Transverse colon (tissue), 4 donors: Measurements from ENCODE around the gene MCF2L2. TPM values are rescaled to one million over a fixed set of nuclear protein-coding genes. Genes with fewer than 3 reads are reported as not detected.

Experiments
- DNase-seq: peaks from one replicate; pipeline ENCODE4 v3.0.0-alpha.2; 2019
- H3K27ac ChIP-seq, 4 donors: fragments of 200-600 bp; sonication (generic); 2 replicates each; pipeline ENCODE4 v1.5.1; 2016 to 2018; ENCODE audit warnings: inconsistent platforms in 4 of 4
- H3K27me3 ChIP-seq: fragments of 200-600 bp; sonication (generic); 2 replicates; pipeline ENCODE4 v1.5.1; 2017; ENCODE audit warnings: inconsistent platforms
- H3K36me3 ChIP-seq, 4 donors: fragments of 200-600 bp; sonication (generic); 2 replicates each; pipeline ENCODE4 v1.5.1; 2017 to 2019; ENCODE audit warnings: inconsistent platforms in 4 of 4
- H3K4me1 ChIP-seq, 4 donors: fragments of 200-600 bp; sonication (generic); 2 replicates each; pipeline ENCODE4 v1.5.1; 2017 to 2020; ENCODE audit warnings: inconsistent platforms in 4 of 4
- H3K4me3 ChIP-seq, 4 donors: fragments of 200-600 bp; sonication (generic); 1 replicate in 1 of 4; 2 replicates in 3 of 4; pipeline versions ENCODE4 v1.5.1 to v1.6.1; 2017 to 2019; ENCODE audit warnings: inconsistent platforms in 4 of 4
- H3K9me3 ChIP-seq, 2 donors: fragments of 200-600 bp; sonication (generic); 2 replicates each; pipeline ENCODE4 v1.5.1; 2017 to 2019; ENCODE audit warnings: inconsistent platforms in 2 of 2
- CTCF ChIP-seq, 5 experiments: fragments of 200-600 bp in 3 of 5; fragments of 450-650 bp in 2 of 5; sonication (generic) in 3 of 5; IDR thresholded peaks; 1 replicate in 2 of 5; 2 replicates in 3 of 5; pipeline ENCODE4 v1.5.1; 2016 to 2017; ENCODE audit warnings: antibody characterized with exemption in 5 of 5, inconsistent platforms in 3 of 5, mild to moderate bottlenecking in 2 of 5, moderate library complexity in 1 of 5
- EP300 ChIP-seq: sonication (generic); formaldehyde crosslinking; IDR thresholded peaks from one replicate; pipeline ENCODE4 v1.6.1; 2017; ENCODE audit warnings: antibody characterized with exemption, low read depth
- POLR2A ChIP-seq: fragments of 450-650 bp; IDR thresholded peaks from one replicate; pipeline ENCODE4 v1.6.1; 2016; ENCODE audit warnings: antibody characterized with exemption, mild to moderate bottlenecking, moderate library complexity
- POLR2AphosphoS5 ChIP-seq, 3 donors: sonication (generic); formaldehyde crosslinking; IDR thresholded peaks; one replicate each; pipeline ENCODE4 v1.6.1; 2016; ENCODE audit warnings: antibody characterized with exemption in 3 of 3
- WGBS, 2 donors: methylation state at CpG; one replicate each; pipeline ENCODE4 v1.1.5; 2018; ENCODE audit warnings: low coverage in 1 of 2; 5-methylcytosine and 5-hydroxymethylcytosine counted together
- in situ Hi-C, 4 donors: fragments of 200-750 bp; cut with MboI; loops; one replicate each; pipeline versions ENCODE4 v1.15.0 to v1.15.1; 2017; ENCODE audit warnings: low sequenced_read_pairs in 3 of 4, low pct_ligation_motif_present in 1 of 4, low pct_unique_long_range_greater_than_20kb in 1 of 4
- intact Hi-C: fragments of 100-400 bp; cut with DNase I; formaldehyde crosslinking; loops from one replicate; pipeline ENCODE4 v1.15.1; 2023; ENCODE audit warnings: low total_unique reads
- total RNA-seq, 4 donors: library from RNA; depleted of rRNA; stranded (reverse); fragments of >200 nt; gene quantifications; one replicate each; pipeline ENCODE4 v1.1.0, GENCODE V29; 2016

The MCF2L2 gene
- total RNA-seq, 4 donors from 2014 or later, result 0.20 to 3.7 (median 2.0) TPM

- Histone ChIP-seq H3K27ac (no peak overlapping the region), H3K36me3 (no peaks in the 10 kb centered on the region), H3K9me3 (no peaks in the 10 kb centered on the region), H3K4me1 (peaks cover 0 to 20% (median 0%) of the 10 kb centered on the region in 4 donors), H3K27me3 (no peaks in the 10 kb centered on the region), H3K4me3 (no peak overlapping the region)
- TF ChIP-seq CTCF (IDR thresholded peaks at IDR 0.05), result no peak
- TF ChIP-seq EP300, result no peak
- no peak for TF ChIP-seq POLR2AphosphoS5 (IDR thresholded peaks at IDR 0.05)
- no peak for TF ChIP-seq POLR2A
- WGBS, 2 donors, result 91 to 93% methylated on average over 3 to 4 of the region's 4 CpGs
- in situ Hi-C loops (no loop called here), intact Hi-C loops (no loop called here)
- DNase-seq, result no peak
Measured at GRCh38 chr3:183370391-183370790, 58.0 kb downstream of the MCF2L2 start.

- in situ Hi-C loops, result no loop called here
Measured at GRCh38 chr3:183369627-183370026, 58.8 kb downstream of the MCF2L2 start.

GRCh38 chr3:183369117-183369516 is 59.3 kb downstream of the MCF2L2 start:
- Histone ChIP-seq H3K4me1 (peaks cover 0 to 20% (median 0%) of the 10 kb centered on the region in 4 donors), H3K9me3 (no peaks in the 10 kb centered on the region), H3K36me3 (no peaks in the 10 kb centered on the region), H3K27ac (no peak overlapping the region), H3K4me3 (no peak overlapping the region), H3K27me3 (no peaks in the 10 kb centered on the region)
- intact Hi-C loops, result no loop called here
- WGBS, 2 donors, result 84 to 97% methylated on average over 4 of the region's 4 CpGs
- no peak for DNase-seq
- in situ Hi-C loops, result no loop called here
- no peak for TF ChIP-seq POLR2A

More at GRCh38 chr3:183369627-183370026, 58.8 kb downstream of the MCF2L2 start:
- no peak for DNase-seq
- Histone ChIP-seq H3K9me3 (no peaks in the 10 kb centered on the region), H3K36me3 (no peaks in the 10 kb centered on the region), H3K27ac (no peak overlapping the region), H3K4me3 (no peak overlapping the region), H3K4me1 (peaks cover 0 to 20% (median 0%) of the 10 kb centered on the region in 4 donors), H3K27me3 (no peaks in the 10 kb centered on the region)
- TF ChIP-seq POLR2A (no peak), CTCF (IDR thresholded peaks at IDR 0.05) (no peak), EP300 (no peak), POLR2AphosphoS5 (IDR thresholded peaks at IDR 0.05) (no peak)
- intact Hi-C loops, result no loop called here
- WGBS, 2 donors, result 46 to 50% methylated on average over 2 of the region's 2 CpGs

GRCh38 chr3:183360971-183361624 is 67.3 kb downstream of the MCF2L2 start:
- Histone ChIP-seq H3K27me3 (no peaks in the 10 kb centered on the region), H3K36me3 (no peaks in the 10 kb centered on the region), H3K9me3 (no peaks in the 10 kb centered on the region), H3K4me3 (no peak overlapping the region), H3K27ac (no peak overlapping the region), H3K4me1 (no peaks in the 10 kb centered on the region)
- no peak for DNase-seq
- intact Hi-C loops (no loop called here), in situ Hi-C loops (no loop called here)
- 79 to 88% methylated on average over 1 to 3 of the region's 3 CpGs for WGBS, 2 donors
- no peak for TF ChIP-seq CTCF (IDR thresholded peaks at IDR 0.05)
- TF ChIP-seq POLR2A, result no peak
- TF ChIP-seq POLR2AphosphoS5 (IDR thresholded peaks at IDR 0.05), result no peak
- TF ChIP-seq EP300, result no peak

GRCh38 chr3:183359036-183359435 is 69.4 kb downstream of the MCF2L2 start:
- 67% methylated on average over 1 to 2 of the region's 2 CpGs for WGBS, 2 donors
- no peak overlapping the region for H3K4me3 ChIP-seq
- intact Hi-C loops, result no loop called here
- H3K36me3 ChIP-seq, result no peaks in the 10 kb centered on the region
- H3K4me1 ChIP-seq, result no peaks in the 10 kb centered on the region
- in situ Hi-C loops, result no loop called here
- H3K9me3 ChIP-seq, result no peaks in the 10 kb centered on the region
- TF ChIP-seq POLR2AphosphoS5 (IDR thresholded peaks at IDR 0.05), result no peak
- TF ChIP-seq POLR2A, result no peak
- no peak for TF ChIP-seq EP300
- TF ChIP-seq CTCF (IDR thresholded peaks at IDR 0.05), result no peak
- no peak overlapping the region for H3K27ac ChIP-seq
- DNase-seq, result no peak
- no peaks in the 10 kb centered on the region for H3K27me3 ChIP-seq
